Smooth muscle cell (in vitro differentiated cells): ENCODE data around the gene HAO2. TPM values are rescaled to one million over a fixed set of nuclear protein-coding genes. Genes with fewer than 3 reads are reported as not detected.

Source experiments
- DNase-seq: peaks from one replicate; lab custom pipeline; 2025; ENCODE audit not compliant: unreplicated experiment; lab: John Stamatoyannopoulos, UW
- H2AFZ ChIP-seq: fragments of 200-600 bp; sonication (generic); 2 replicates; pipeline ENCODE4 v1.6.0; 2016; ENCODE audit warnings: antibody characterized with exemption, low read depth, mild to moderate bottlenecking
- H3F3A ChIP-seq: fragments of 200-600 bp; sonication (generic); 2 replicates; pipeline ENCODE4 v1.6.0; 2017; ENCODE audit warnings: antibody characterized with exemption, low read depth
- H3K27ac ChIP-seq: fragments of 200-600 bp; sonication (generic); 2 replicates; pipeline ENCODE4 v1.5.1; 2016; ENCODE audit warnings: low read depth, mild to moderate bottlenecking
- H3K27me3 ChIP-seq: fragments of 200-600 bp; sonication (generic); 2 replicates; pipeline ENCODE4 v1.6.1; 2016; ENCODE audit warnings: low read depth, mild to moderate bottlenecking
- H3K36me3 ChIP-seq: fragments of 200-600 bp; sonication (generic); 2 replicates; pipeline ENCODE4 v1.5.1; 2016; ENCODE audit warnings: low read depth
- H3K4me1 ChIP-seq: fragments of 200-600 bp; sonication (generic); 2 replicates; pipeline ENCODE4 v1.5.1; 2016; ENCODE audit warnings: low read depth
- H3K4me2 ChIP-seq: fragments of 200-600 bp; sonication (generic); 2 replicates; pipeline ENCODE4 v1.6.0; 2016; ENCODE audit warnings: mild to moderate bottlenecking
- H3K4me3 ChIP-seq: fragments of 200-600 bp; sonication (generic); 2 replicates; pipeline ENCODE4 v1.5.1; 2016; ENCODE audit warnings: mild to moderate bottlenecking
- H3K79me2 ChIP-seq: fragments of 200-600 bp; sonication (generic); 2 replicates; pipeline ENCODE4 v1.6.0; 2016; ENCODE audit warnings: low read depth, mild to moderate bottlenecking
- H3K9ac ChIP-seq: fragments of 200-600 bp; sonication (generic); 2 replicates; pipeline ENCODE4 v1.6.0; 2016; ENCODE audit warnings: low read depth
- H3K9me3 ChIP-seq: fragments of 200-600 bp; sonication (generic); replicated peaks from 2 replicates; pipeline ENCODE4 v1.5.1; 2016; ENCODE audit warnings: low read depth
- H4K20me1 ChIP-seq: fragments of 200-600 bp; sonication (generic); 2 replicates; pipeline ENCODE4 v1.6.0; 2016; ENCODE audit warnings: low read depth
- CTCF ChIP-seq: fragments of 200-600 bp; sonication (generic); IDR thresholded peaks from 2 replicates; pipeline ENCODE4 v1.5.1; 2017; ENCODE audit warnings: borderline replicate concordance, mild to moderate bottlenecking, antibody characterized with exemption; ENCODE audit not compliant: insufficient read depth, poor library complexity, severe bottlenecking
- WGBS: methylation state at CpG from one replicate; pipeline ENCODE4 v1.1.7; 2016; ENCODE audit warnings: low lambda C conversion rate; 5-methylcytosine and 5-hydroxymethylcytosine counted together
- polyA plus RNA-seq: library from polyadenylated mRNA; unstranded; fragments of >200 nt; fragmentation: Nextera tagmentation; extraction: Ambion mirVana; gene quantifications from 2 replicates; pipeline ENCODE4 v1.2.1, GENCODE V29; 2016
- total RNA-seq: library from RNA; depleted of rRNA; stranded (reverse); fragments of >200 nt; gene quantifications from 2 replicates; pipeline ENCODE4 v1.2.3, GENCODE V29; 2014

The HAO2 gene
- total and polyA plus RNA-seq, 2 experiments from 2014 or later: not detected

GRCh38 chr1:119419109-119419508 is 50.5 kb downstream of the HAO2 start:
- Histone ChIP-seq H3K4me1 (no peaks in the 10 kb centered on the region), H3K4me3 (no peak overlapping the region), H3K27me3 (no peaks in the 10 kb centered on the region), H3K9me3 (no peaks in the 10 kb centered on the region), H3K9ac (no peak overlapping the region), H3K79me2 (no peaks in the 10 kb centered on the region), H3K36me3 (no peaks in the 10 kb centered on the region), H3K27ac (no peak overlapping the region), H4K20me1 (no peaks in the 10 kb centered on the region), H3F3A (no peaks in the 10 kb centered on the region), H3K4me2 (no peak overlapping the region), H2AFZ (no peak overlapping the region)
- no peak for DNase-seq
- TF ChIP-seq CTCF: no peak
- 96% methylated on average over 5 of the region's 5 CpGs for WGBS

GRCh38 chr1:119420638-119421037 is 52.1 kb downstream of the HAO2 start:
- Histone ChIP-seq H3K9me3 (no peaks in the 10 kb centered on the region), H3K9ac (no peak overlapping the region), H3K4me2 (no peak overlapping the region), H4K20me1 (no peaks in the 10 kb centered on the region), H3F3A (no peaks in the 10 kb centered on the region), H2AFZ (no peak overlapping the region), H3K4me1 (no peaks in the 10 kb centered on the region), H3K79me2 (no peaks in the 10 kb centered on the region), H3K27ac (no peak overlapping the region), H3K27me3 (no peaks in the 10 kb centered on the region), H3K4me3 (no peak overlapping the region), H3K36me3 (no peaks in the 10 kb centered on the region)
- TF ChIP-seq CTCF: no peak
- no peak for DNase-seq

GRCh38 chr1:119422631-119423030 is 54.0 kb downstream of the HAO2 start:
- no peak for DNase-seq
- Histone ChIP-seq H3K79me2 (no peaks in the 10 kb centered on the region), H4K20me1 (no peaks in the 10 kb centered on the region), H3K4me3 (no peak overlapping the region), H2AFZ (no peak overlapping the region), H3K27ac (no peak overlapping the region), H3F3A (no peaks in the 10 kb centered on the region), H3K27me3 (no peaks in the 10 kb centered on the region), H3K4me1 (no peaks in the 10 kb centered on the region), H3K4me2 (no peak overlapping the region), H3K9ac (no peak overlapping the region), H3K36me3 (no peaks in the 10 kb centered on the region), H3K9me3 (no peaks in the 10 kb centered on the region)
- no peak for TF ChIP-seq CTCF

- WGBS: 78% methylated on average over 2 of the region's 2 CpGs
- no peak overlapping the region for H3K4me2 ChIP-seq
- no peaks in the 10 kb centered on the region for H4K20me1 ChIP-seq
- no peaks in the 10 kb centered on the region for H3F3A ChIP-seq
- no peaks in the 10 kb centered on the region for H3K79me2 ChIP-seq
- no peak overlapping the region for H3K27ac ChIP-seq
- H3K9ac ChIP-seq: no peak overlapping the region
- no peaks in the 10 kb centered on the region for H3K27me3 ChIP-seq
- no peak overlapping the region for H3K4me3 ChIP-seq
- no peaks in the 10 kb centered on the region for H3K4me1 ChIP-seq
- no peak for TF ChIP-seq CTCF
- no peaks in the 10 kb centered on the region for H3K36me3 ChIP-seq
- H2AFZ ChIP-seq: no peak overlapping the region
- H3K9me3 ChIP-seq: no peaks in the 10 kb centered on the region
- DNase-seq: no peak
Observed at GRCh38 chr1:119428991-119429390, 60.4 kb downstream of the HAO2 start.
